ENCODE data around the gene HOXB3.
"Not testable (repeated sequence)": the region's sequence is repeated elsewhere in the genome, so short reads cannot be mapped to it uniquely, and the experiment has no call there.

Gene HOXB3

DNA sequence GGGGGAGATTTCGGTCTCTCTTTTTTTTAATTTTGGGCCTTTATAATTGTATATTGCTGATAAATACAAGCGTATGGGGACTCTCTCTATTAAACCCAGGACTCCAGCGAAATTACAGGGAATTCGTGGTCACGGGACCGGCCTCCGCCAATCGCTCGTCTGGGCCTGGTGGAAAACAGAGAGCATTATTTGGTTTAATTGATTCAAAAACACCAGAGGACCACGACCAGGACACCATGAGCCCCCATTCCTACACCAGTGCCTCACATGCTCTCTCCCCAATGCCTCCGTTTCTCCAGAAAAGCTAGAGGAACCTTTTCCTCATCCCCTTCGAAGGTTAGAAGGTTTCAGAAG, 45.0 kb downstream of the HOXB3 start, which contains the start of gene HOXB2:
HOXB2 (minus strand) TSS at position 88 of the 354 bp plus-strand sequence. CDS start 198 bp downstream, outside the sequence.
- no peak for DNase-seq (ENCODE audit: low spot score)

DNA sequence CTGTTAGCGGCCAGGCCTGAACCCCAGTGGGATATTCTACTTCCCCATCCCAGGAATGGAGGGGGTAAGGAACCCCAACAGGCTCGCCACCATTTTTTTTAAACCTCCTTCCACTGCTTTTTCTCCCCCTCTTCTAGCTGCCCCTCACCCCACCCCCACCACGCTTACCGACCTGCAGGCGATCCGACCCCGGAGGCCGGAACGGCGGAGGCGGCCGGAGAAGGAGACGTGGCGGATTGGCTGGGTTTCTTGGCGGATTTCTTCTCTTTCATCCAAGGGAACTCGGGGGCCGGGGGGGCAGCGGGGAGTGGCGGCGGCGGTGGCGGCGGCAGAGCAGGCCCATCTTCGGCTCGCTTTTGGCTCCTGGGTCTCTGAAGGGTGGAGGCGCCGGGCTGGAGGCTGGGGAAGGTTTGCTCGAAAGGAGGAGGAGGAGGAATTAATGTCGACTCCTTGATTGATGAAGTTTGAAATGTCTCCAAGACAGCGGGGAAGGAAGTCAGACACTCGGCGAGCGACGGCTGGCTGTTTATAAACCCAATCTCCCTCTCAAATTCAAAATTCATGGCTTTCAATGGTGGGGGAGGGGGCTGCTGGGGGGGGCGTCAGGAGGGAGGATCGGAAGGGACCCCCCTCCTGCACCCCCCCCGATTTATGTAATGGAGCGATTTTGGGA, 45.6 kb downstream of the HOXB3 start:
- no peak for DNase-seq (ENCODE audit: low spot score)

DNA sequence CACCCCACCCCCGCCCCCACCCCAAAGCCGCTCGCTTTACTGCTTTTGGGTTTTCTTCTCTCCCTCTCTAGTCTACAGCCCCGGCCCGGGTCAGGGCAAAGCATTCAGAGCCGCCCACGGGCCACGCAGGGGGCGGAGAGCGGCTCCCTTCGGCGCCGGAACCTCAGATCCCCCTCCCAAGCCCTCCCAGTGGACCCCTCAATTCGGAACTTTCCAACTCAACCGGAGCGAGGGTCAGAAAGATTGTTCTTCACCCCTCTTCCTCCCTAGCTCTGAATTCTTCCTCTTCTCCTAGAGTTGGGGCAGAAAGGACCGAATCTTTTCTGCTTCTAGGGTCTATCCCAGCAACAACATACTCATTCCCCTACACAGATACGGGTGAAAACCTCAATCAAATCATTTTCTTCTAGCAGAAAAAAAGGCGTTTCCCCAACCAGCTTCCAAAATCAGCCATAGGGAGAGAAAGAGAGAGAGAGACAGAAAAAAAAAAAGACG, 46.1 kb downstream of the HOXB3 start:
- DNase-seq (ENCODE audit: low spot score), result no peak

DNA sequence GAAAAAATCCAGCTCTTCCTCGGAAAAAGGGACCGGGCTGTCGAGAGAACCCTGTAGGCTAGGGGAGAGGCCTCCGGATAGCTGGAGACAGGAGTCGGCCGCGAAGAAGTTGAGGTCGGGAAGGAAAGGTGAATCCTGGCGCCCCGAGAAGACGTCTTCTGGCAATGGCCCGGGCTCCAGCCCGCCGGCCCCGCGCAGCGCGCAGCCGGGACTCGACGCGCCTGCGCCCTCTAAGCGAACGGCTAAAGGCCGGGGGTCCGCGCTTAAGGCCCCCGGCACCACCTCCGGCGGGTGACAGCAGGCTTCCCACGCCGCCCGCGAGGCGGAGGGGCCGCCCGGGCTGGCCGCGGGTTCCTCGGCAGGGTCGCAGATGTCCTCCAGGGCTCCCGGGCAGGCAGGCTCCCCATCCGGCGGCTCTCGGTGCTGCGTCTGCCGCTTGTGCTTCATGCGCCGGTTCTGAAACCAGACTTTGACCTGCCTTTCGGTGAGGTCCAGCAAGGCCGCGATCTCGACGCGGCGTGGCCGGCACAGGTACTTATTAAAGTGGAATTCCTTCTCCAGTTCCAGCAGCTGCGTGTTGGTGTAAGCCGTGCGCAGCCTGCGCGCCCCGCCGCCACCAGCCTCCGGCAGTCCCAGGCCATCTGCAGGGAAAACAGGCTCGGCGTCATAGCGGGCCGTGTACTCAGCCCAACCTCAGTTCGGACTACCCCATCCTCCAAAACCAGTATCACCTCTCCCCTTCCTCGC, 46.8 kb downstream of the HOXB3 start:
- DNase-seq (ENCODE audit: low spot score), result peak; percentile 66

DNA sequence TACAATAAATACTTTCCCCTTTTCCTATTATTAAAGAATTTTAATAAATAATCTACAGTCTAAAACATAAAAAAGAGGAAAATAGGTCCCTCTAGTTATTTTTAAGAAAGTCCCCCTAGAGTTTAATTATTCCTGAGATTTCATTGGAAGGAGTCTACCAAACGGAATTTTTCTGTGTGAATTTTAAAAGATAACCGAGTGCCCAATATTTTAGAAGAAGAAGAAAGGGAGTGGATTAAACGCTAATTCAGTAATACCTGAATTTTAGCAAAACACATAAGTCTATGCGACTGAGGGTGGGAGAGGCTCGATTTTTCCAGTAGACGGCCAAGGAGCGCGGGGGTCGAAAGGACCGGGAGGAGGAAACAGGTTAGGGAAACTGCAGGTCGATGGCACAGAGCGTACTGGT, 47.3 kb downstream of the HOXB3 start:
- no peak for DNase-seq (ENCODE audit: low spot score)

DNA sequence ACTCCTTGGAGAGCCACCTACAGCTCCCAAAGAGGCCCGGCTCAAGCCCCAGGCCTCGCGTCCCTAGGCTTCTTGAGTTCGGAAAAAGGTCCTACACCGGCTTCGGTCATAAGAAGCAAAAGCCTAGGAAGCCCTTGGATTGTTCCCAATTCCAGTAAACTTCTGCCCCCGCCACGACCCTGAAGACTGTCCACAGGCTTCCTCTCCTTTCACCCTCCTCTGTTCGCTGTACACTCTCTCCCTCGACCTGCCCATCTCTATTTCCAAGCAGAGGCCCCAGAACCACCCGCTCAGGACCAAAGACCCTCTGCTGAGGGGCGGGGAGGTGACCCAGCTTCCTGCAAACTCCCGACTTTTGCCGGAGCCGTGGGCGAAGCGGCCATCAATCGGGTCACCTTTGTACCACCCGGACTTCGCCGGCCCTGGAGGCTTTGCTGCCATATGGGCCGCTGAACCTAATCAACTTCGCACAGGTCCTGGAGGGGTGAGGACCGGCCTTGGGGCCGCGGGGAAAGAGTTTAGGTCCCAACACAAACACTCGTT, 47.9 kb downstream of the HOXB3 start:
- DNase-seq (ENCODE audit: low spot score), result no peak

DNA sequence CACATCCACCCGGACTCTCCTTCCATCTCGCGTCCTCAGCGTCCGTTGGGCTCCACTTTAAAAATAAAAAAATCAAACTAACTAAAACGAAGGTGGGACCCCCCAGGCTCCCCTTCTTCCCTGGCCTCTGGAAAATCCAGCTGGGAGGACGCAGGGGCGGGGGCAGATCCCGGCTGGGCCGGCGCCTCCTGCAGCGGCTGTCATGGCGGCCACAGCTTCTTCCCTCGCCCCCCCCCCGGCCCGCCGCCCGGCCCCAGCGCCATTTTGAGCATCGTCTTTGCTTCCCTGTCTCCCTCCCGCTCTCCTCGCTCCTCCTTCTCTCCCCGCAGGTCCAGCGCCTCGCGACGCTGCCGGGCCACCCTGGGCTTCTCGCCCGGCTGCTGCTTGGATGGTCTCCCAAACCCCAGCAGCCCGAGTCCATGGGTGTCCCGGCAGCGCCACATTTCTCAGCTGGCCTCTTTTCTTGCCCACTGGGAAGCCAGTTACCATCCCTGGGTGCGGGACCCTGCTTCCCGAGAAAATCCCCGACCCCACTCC, 48.4 kb downstream of the HOXB3 start:
- DNase-seq (ENCODE audit: low spot score), result no peak

DNA sequence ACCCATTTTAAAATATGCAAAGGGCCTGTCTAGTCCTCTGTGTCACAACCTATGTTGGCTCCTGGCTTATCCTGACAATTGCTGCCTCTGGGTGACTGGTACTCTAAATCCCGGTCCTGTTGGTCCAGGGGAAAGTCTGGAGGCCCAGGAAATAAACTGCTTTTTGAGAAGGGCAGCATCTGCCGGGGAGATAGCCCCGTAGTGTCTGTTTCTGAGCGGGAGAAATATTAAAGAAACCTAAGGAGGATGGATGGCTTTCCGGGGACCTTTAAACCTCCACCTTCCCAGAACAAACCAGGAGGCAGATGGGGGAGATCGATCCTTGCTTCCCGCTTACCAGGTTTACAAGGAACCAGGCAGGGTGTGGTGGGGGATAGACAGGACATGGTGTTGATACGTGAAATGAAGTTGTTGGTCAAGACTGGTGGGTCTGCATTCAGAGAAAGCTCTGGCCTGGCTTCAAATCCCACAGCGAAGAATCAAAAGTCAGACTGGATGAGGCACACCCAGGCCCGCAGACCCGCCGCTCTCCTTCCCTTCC, 48.9 kb downstream of the HOXB3 start:
- DNase-seq (ENCODE audit: low spot score), result no peak

DNA sequence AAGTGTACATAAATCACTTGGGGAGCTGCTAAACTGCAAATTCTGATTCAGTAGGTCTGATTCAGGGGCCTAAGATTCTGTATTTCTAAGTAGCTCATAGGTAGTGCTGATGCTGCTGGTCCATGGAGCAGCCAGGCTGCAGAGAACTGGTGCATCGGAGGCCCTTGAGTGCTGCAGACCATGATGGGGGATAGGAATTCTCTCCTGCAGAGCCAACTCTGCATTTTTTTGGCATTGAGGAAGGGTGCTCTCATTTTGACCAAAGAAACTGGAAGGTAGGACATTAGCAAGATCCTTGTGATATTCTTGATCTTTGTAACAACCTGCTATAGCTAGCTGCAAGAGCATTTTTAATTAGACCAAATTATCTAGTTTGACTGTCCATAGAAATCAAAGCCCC, 49.8 kb downstream of the HOXB3 start:
- DNase-seq (ENCODE audit: low spot score), result no peak

DNA sequence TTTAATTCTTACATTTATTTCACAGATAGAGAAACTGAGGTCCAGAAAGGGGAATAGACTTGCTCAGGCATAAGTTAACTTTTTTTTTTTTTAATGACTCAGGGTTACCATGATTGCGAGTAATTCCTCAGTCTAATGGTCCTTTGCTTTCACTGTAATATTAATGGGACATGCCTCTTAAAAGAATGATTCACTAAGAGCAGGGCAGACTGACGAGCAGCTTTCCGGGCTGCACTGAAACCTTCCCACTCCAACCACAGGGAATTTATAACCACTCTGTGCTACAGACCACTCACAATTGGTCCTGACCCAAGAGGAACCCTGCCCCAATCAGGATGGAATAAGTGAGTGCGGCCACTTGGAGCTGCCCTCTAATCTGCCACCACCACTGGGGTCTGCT, 50.9 kb downstream of the HOXB3 start:
- no peak for DNase-seq (ENCODE audit: low spot score)

DNA sequence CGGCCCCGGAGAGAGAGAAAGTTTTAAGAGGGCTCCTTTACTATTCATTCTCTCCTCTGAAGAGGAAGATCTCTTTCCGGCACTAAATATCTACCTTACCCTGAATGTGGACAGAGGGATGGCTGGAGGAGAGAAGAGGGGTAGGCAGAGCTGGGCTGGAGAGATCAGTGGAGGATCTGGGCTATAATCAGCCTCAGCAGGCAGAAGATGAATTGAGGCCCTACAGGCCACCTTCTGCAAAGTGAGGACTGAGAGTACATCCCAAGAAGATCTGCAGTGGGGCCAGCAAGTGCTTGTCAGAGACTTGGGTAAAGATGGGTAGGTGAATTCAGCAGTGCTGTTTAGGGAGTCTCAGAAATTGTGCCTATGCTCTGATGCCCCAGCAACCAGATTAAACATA, 52.7 kb downstream of the HOXB3 start:
- DNase-seq (ENCODE audit: low spot score), result no peak

DNA sequence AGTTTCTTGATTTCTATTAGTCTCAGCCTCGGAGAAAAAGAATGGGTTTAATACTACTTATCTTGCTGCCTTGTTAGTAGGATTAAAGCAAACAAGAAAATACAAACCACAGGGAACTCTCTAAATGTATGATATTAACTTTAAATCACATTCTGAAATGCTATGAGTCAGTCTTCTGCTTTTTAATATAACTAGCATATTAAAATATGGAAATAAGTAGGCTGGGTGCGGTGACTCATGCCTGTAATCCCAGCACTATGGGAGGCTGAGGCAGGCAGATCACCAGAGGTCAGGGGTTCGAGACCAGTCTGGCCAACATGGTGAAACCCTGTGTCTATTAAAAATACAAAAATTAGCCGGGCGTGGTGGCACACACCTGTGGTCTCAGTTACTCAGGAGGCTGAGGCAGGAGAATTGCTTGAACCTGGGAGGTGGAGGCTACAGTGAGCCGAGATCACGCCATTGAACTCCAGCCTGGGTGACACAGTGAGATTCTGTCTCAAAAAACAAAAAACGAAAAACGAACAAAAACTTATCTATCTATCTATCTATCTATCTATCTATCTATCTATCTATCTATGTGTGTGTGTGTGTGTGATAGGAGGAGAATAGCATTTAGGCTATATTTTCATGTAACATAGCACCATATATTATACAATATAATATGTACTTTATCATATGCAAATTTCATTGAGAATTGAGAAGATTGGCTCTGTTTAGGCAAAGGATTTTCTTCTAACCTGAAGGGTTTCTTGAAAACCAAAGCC, 54.1 kb downstream of the HOXB3 start:
- not testable (repeated sequence) for DNase-seq (ENCODE audit: low spot score)

DNA sequence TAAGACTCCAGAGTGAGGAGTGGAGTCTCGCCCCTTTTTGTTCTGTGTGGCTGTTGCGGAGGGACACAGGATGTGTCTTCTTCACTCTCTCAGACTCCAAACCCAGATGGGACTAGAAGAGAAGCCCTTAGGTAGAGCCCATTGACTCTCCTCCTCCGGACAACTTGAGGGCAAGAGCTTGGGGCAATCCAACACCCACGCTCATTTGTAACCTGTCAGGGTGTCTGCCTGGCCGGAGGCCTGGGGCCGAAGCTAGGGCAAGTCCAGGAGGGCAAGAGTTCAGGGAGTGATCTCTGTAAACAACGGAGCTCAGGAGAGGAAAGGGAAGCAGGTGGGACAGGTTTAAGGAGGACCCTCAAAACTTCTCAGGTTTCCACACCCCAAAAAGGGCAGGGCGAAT, 57.8 kb downstream of the HOXB3 start:
- DNase-seq (ENCODE audit: low spot score), result no peak

DNA sequence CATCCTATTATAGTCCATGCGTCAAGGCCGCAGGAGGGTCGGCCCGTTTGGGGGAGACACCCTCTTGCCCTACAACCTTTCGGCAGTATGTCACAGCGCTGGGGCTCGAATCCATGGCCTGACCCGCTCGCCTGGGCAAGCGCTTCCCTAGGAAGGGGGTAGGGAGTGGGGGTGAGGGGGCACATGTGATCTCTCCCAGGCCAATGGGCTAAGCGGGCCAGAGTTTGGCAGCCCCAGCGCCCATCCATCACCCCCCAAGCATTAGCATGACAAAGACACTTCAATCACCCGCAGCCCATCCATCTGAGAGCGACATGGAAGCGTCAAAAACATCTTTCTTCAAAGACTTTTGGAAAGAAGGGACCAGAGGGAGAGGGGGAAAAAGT, 59.2 kb downstream of the HOXB3 start, which contains the start of gene HOXB1:
HOXB1 (minus strand) TSS at position 125 of the 386 bp plus-strand sequence; CDS start at position 18, 107 bp downstream.
- peak; percentile 71 for DNase-seq (ENCODE audit: low spot score)

DNA sequence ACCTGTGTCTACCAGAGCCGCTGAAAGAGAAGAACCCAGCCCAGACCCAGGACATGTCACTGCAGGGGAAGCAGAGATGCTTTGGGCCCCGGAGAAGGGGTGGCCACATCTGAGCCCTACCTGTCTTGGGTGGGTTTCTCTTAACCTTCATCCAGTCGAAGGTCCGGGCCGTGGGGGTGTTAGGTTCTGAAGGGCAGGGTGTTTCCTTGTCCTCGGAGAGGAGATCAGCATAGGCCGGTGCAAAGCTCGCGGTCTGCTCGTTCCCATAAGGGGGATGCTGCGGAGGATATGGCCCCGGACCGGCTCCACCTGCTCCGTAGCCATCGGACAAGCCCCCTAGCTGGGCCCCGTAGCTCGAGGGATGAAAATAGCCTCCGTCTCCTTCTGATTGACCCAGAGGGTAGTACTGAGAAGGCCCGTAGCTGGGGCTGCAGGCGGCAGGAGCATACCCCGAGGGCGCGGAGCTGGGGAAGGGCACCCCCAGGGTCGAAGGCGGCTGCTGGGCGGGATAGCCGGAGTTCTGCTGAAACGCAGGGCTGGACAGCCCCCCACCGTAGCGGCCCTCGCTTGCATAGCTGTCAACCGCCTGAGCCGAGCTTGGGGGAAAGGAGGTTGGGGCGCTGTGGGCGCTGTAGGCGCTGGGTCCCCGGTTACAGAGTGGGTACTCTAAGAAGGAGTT, 59.7 kb downstream of the HOXB3 start:
- no peak for DNase-seq (ENCODE audit: low spot score)

DNA sequence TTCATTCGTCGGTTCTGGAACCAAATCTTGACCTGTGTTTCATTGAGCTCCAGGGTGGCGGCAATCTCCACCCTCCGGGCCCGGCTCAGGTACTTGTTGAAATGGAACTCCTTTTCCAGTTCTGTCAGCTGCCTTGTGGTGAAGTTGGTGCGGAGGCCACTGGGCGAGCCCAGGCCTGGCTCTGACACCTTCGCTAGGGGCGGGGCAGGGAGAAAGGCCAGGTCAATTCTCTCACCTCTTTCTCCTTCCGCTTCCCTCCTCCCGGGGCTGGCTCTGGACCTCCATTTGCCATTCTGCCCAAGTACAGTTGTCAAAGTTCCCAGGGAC, 60.4 kb downstream of the HOXB3 start:
- no peak for DNase-seq (ENCODE audit: low spot score)

DNA sequence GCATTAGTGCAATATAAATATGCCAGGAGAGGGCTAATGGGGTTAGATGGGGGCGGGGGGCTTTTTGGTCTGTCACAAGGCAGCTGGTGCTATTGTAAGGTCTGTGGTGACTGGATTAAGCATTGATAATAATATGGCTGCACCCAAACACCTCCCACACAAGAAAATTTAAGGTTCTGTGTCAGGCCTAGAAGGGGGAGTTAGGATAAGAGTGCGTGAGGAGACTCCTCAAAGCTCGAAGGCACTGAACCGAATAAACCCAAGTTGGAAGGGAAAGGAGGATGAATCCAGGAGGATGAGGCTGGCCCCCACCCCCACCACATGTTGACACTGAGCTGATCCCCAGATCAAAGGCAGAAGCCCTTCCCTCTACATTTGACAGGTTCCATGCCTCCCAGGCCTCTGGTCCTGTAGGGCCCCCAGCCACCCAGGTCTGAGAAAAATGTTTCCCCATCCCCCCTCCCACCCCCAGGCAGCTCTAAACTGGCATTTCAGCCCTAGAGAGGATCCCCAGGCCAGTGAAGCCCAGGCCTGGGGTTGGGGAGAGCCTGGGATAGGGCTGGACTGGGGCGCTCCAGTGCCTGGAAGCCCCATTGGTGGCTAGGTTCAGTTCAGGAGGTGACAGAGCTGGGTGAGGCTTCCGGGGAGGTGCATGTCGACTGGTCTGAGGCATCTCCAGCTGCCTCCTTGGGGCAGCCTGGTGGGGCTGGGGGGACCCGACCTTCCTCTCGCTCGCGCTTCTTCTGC, 60.9 kb downstream of the HOXB3 start:
- DNase-seq (ENCODE audit: low spot score), result no peak

DNA sequence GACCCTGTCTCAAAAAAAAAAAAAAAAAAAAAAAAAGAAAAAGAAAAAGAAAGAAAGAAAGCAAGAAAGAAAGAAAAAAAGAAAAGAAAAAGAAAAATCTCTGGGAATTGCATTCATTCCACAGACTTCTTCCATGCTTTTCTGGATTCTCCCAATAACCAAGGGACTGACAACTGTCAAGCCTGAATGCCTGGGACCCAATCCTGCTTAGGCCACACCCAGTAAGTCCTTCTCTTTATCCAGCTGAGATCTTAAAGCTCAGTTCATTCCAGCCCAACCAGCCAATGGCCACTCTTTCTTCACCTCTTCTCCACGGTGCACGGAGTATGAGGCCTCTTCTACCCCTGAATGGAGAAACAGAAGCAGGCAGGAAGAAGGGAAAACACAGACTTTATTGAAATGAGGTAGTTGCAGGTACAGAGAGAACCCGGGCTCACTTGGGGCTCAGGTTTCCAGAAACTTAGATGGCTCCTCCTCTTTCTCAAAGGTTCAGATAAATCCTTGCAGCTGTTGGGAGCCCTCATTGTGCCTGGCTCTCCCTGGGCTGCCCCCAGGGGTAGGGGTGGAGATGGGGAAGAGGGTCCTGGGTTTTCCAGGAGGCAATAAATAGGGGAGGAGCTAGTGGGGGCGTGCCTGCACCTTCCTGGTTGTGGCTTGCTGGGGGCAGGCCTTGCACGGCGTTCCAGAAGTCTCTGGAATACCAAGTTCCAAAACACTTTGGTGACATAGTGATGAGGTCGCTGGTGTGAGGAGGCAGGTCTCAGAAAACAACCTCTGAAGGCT, 61.7 kb downstream of the HOXB3 start:
- DNase-seq (ENCODE audit: low spot score), result no peak

DNA sequence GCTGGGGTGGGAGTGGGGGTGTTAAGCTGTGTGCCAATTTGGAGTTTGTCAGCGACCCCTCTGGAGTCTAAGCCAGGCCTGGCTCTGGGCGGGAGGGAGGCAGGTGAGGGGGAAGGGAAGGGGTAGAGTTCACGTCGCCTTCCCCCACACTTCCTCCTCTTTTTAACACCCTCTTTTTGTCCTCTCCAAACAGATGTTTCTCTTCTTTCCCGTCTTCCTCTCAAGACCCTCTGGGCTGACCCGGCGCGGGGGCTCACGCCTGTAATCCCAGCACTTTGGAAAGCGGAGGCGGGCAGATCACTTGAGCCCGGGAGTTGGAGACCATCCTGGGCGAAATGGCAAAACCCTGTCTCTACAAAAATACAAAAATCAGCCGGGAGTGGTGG, 62.5 kb downstream of the HOXB3 start:
- peak; percentile 32 for DNase-seq (ENCODE audit: low spot score)

Data from iPS-NIHi11 (cell line).